IgD-negative memory B cell (primary cell): Measurements from ENCODE around the gene CEP131. TPM values are rescaled to one million over a fixed set of nuclear protein-coding genes. Genes with fewer than 3 reads are reported as not detected.

Source experiments
- H3K27ac Mint-ChIP-seq, 3 donors: one replicate each; pipeline ENCODE4 v1.8.0; 2020 to 2022; ENCODE audit warnings: mild to moderate bottlenecking in 3 of 3, mixed read lengths in 3 of 3, moderate library complexity in 1 of 3
- H3K27me3 Mint-ChIP-seq: one replicate; pipeline ENCODE4 v1.8.0; 2021; ENCODE audit warnings: mixed read lengths
- H3K36me3 Mint-ChIP-seq: one replicate; pipeline ENCODE4 v1.8.0; 2020; ENCODE audit warnings: mild to moderate bottlenecking, mixed read lengths
- H3K4me1 Mint-ChIP-seq, 3 donors: one replicate each; pipeline ENCODE4 v1.8.0; 2020 to 2022; ENCODE audit warnings: mixed read lengths in 3 of 3, mild to moderate bottlenecking in 1 of 3
- H3K4me3 Mint-ChIP-seq, 4 donors: one replicate each; pipeline ENCODE4 v1.8.0; 2020 to 2022; ENCODE audit warnings: mild to moderate bottlenecking in 4 of 4, mixed read lengths in 4 of 4, moderate library complexity in 3 of 4
- H3K9me3 Mint-ChIP-seq, 3 donors: one replicate each; pipeline ENCODE4 v1.8.0; 2020 to 2021; ENCODE audit warnings: mixed read lengths in 3 of 3, mild to moderate bottlenecking in 1 of 3
- polyA plus RNA-seq: library from polyadenylated mRNA; unstranded; fragments of 300-500 nt; fragmentation: Illumina TruSeq; gene quantifications from one replicate; pipeline ENCODE4 v1.2.3, GENCODE V29; 2021

Gene CEP131
- polyA plus RNA-seq, 1 donor from 2014 or later = 10.8 TPM

DNA sequence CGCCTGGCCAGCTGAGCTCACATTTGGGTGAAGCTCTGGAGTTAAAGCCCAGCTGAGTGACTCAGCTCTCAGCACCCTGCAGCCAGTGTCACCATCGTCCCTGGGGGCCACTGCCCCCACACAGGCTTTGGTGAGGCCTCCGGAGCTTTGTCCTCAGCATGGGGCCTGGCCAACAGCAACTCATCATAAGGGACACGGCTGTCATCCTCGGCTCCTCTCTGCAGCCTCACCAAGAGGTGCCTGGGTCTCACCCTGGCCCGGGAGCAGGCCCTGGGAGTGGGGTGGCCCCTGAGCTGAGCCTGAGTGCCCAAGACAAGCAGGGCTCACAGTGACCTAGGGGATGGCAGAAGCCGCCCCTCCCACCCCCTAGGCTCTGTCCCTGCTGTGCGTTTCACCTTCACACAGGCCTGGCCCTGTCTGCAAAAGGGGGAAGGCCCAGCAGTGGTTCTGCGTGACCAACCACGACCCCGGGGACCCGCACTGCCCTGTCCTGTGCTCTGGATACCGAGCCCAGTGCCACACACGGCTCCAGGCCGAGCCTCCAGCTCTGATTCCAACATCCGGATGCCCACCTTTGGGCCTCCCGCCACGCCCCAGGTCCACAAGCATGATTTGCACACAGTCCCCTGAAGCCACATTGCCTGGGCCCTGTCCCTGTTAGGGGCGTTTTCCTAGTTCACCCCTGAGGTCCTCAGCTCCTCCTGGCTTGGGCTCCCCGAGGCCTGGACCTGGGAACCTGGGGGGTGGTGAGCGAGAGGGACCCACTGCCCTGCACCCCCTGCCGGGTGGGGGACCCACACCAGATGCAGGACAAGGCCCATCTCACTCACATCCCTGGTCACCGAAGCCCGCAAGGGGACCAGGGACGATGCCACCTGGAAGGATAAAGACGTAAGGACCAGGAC is 34.9 kb downstream of the CEP131 start:
- H3K4me1 Mint-ChIP-seq = no peaks in the 10 kb centered on the region
- no peak overlapping the region for H3K4me3 Mint-ChIP-seq
- no peaks in the 10 kb centered on the region for H3K36me3 Mint-ChIP-seq
- H3K9me3 Mint-ChIP-seq = no peaks in the 10 kb centered on the region
- H3K27ac Mint-ChIP-seq = no peak overlapping the region
- no peaks in the 10 kb centered on the region for H3K27me3 Mint-ChIP-seq

GRCh38 chr17:81187120-81187519 is 35.6 kb downstream of the CEP131 start:
- no peaks in the 10 kb centered on the region for H3K9me3 Mint-ChIP-seq
- H3K27me3 Mint-ChIP-seq = no peaks in the 10 kb centered on the region
- H3K4me1 Mint-ChIP-seq = no peaks in the 10 kb centered on the region
- no peak overlapping the region for H3K27ac Mint-ChIP-seq
- H3K4me3 Mint-ChIP-seq = no peak overlapping the region
- H3K36me3 Mint-ChIP-seq = no peaks in the 10 kb centered on the region

- no peak overlapping the region for H3K27ac Mint-ChIP-seq
- H3K27me3 Mint-ChIP-seq = no peaks in the 10 kb centered on the region
- H3K4me3 Mint-ChIP-seq = no peak overlapping the region
- no peaks in the 10 kb centered on the region for H3K4me1 Mint-ChIP-seq
- H3K36me3 Mint-ChIP-seq = no peaks in the 10 kb centered on the region
- no peaks in the 10 kb centered on the region for H3K9me3 Mint-ChIP-seq
Measured at GRCh38 chr17:81186203-81186602, 36.6 kb downstream of the CEP131 start.

GRCh38 chr17:81184555-81184954 is 38.2 kb downstream of the CEP131 start:
- no peaks in the 10 kb centered on the region for H3K4me1 Mint-ChIP-seq
- H3K27ac Mint-ChIP-seq = no peak overlapping the region
- no peaks in the 10 kb centered on the region for H3K36me3 Mint-ChIP-seq
- H3K4me3 Mint-ChIP-seq = no peak overlapping the region
- no peaks in the 10 kb centered on the region for H3K9me3 Mint-ChIP-seq
- no peaks in the 10 kb centered on the region for H3K27me3 Mint-ChIP-seq

- no peak overlapping the region for H3K27ac Mint-ChIP-seq
- no peak overlapping the region for H3K4me3 Mint-ChIP-seq
- H3K36me3 Mint-ChIP-seq = no peaks in the 10 kb centered on the region
- H3K27me3 Mint-ChIP-seq = no peaks in the 10 kb centered on the region
- no peaks in the 10 kb centered on the region for H3K4me1 Mint-ChIP-seq
- H3K9me3 Mint-ChIP-seq = no peaks in the 10 kb centered on the region
Measured at GRCh38 chr17:81183807-81184206, 39.0 kb downstream of the CEP131 start.

DNA sequence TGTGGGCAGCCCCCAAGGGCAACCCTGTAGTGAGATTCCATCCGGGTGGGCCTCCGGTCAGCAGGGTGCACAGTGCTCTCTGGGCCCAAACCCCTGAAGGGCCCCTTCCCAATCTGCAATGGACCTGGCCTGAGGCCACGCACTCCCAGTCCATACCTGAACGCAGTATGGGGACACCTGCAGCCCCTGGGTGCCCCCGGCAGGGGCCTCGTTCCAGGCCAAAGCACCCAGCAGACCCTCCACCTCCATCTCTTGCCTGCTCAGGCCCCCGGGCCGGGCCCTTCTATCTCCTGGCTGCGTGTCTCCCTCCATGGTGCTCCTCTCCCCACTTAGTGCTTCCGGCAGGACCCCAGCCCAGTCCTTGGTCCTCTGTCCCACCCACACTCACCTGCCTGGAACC is 39.4 kb downstream of the CEP131 start:
- Mint-ChIP-seq H3K4me1 (no peaks in the 10 kb centered on the region), H3K27ac (peak overlapping the region in 1 of 3 donors; percentile 43), H3K36me3 (no peaks in the 10 kb centered on the region), H3K27me3 (no peaks in the 10 kb centered on the region), H3K9me3 (no peaks in the 10 kb centered on the region), H3K4me3 (no peak overlapping the region)

GRCh38 chr17:81182596-81182995 is 40.2 kb downstream of the CEP131 start:
- H3K4me3 Mint-ChIP-seq = no peak overlapping the region
- no peaks in the 10 kb centered on the region for H3K4me1 Mint-ChIP-seq
- no peaks in the 10 kb centered on the region for H3K9me3 Mint-ChIP-seq
- H3K27me3 Mint-ChIP-seq = no peaks in the 10 kb centered on the region
- no peaks in the 10 kb centered on the region for H3K36me3 Mint-ChIP-seq
- H3K27ac Mint-ChIP-seq = peak overlapping the region in 1 of 3 donors; percentile 43

GRCh38 chr17:81181811-81182185 is 41.0 kb downstream of the CEP131 start:
- H3K27me3 Mint-ChIP-seq = no peaks in the 10 kb centered on the region
- no peaks in the 10 kb centered on the region for H3K36me3 Mint-ChIP-seq
- H3K4me3 Mint-ChIP-seq = no peak overlapping the region
- no peak overlapping the region for H3K27ac Mint-ChIP-seq
- H3K9me3 Mint-ChIP-seq = no peaks in the 10 kb centered on the region
- no peaks in the 10 kb centered on the region for H3K4me1 Mint-ChIP-seq

DNA sequence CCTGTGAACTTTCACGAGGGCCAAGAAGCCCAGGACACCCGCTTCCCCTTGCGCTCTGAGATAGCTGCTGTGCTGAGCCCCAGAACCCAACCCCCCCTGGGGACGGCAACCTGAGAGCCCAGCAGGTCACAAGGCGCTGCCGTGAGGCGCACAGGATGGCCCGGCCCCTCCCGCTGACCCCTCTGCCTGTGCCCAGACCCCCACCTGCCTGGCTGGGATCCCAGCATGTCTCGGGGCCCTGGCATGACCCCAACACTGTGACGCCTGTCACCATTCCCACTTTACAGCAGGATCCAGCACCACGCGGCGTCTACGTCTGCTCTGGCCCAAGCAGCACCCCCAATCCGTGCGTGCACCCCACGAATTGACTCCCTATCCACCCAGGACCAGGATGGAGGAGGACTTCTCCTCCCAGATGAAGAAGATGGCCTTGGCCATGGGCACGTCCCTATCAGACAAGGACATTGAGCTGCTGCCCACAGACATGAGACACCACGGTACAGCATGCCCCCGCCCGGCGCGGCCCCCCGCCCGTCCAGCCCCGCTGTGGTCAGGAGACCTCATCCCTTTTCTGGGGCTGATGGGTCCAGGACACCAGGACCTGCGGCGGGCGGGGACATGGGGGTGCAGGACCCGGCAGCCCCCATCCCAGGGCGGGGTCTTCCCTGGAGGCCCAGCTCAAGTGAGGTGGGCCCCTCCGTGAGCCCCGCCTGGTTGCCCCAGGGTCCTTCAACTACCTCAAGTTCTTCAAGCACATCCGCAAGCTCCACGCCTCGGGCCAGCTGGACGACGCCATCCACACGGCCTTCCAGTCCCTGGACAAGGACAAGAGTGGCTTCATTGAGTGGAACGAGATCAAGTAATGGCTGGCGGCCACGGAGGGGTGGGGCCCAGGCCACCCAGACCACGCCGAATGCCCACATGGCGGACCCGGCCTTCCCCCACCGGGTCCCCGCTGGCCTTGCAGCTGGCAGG is 41.6 kb downstream of the CEP131 start:
- Mint-ChIP-seq H3K27ac (no peak overlapping the region), H3K4me3 (no peak overlapping the region), H3K36me3 (no peaks in the 10 kb centered on the region), H3K9me3 (no peaks in the 10 kb centered on the region), H3K4me1 (no peaks in the 10 kb centered on the region), H3K27me3 (no peaks in the 10 kb centered on the region)

DNA sequence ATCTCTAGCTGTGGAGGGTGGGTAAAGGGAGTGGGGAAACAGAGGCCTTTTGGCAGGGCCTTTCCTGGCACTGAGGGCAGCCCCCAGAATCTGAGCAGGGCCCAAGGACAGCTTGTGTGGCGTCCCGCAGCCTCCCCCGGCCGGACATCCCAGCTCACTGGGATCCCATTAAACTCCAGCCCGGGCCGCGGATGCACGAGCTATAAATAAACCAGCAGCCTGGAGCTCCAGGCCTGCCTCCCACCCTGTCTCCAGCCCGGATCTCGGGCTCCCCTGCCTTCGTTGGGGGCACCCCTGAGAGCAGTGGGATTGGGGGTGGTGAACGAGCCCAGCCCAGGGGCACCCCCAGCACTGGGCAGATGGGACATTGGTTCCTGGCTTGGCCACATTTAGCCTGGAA is 42.9 kb downstream of the CEP131 start:
- Mint-ChIP-seq H3K27me3 (no peaks in the 10 kb centered on the region), H3K4me1 (no peaks in the 10 kb centered on the region), H3K9me3 (peaks cover 0 to 8% (median 4%) of the 10 kb centered on the region in 3 donors), H3K27ac (no peak overlapping the region), H3K4me3 (no peak overlapping the region), H3K36me3 (no peaks in the 10 kb centered on the region)

GRCh38 chr17:81179220-81179619 is 43.5 kb downstream of the CEP131 start:
- H3K4me1 Mint-ChIP-seq = no peaks in the 10 kb centered on the region

GRCh38 chr17:81178136-81179091 is 44.4 kb downstream of the CEP131 start:
- Mint-ChIP-seq H3K4me1 (no peaks in the 10 kb centered on the region), H3K9me3 (peaks cover 0 to 9% (median 4%) of the 10 kb centered on the region in 3 donors), H3K27me3 (no peaks in the 10 kb centered on the region), H3K27ac (no peak overlapping the region), H3K4me3 (no peak overlapping the region), H3K36me3 (no peaks in the 10 kb centered on the region)

More at GRCh38 chr17:81179220-81179619, 43.5 kb downstream of the CEP131 start:
- H3K27me3 Mint-ChIP-seq = no peaks in the 10 kb centered on the region
- peaks cover 0 to 9% (median 4%) of the 10 kb centered on the region in 3 donors for H3K9me3 Mint-ChIP-seq
- H3K4me3 Mint-ChIP-seq = no peak overlapping the region
- H3K36me3 Mint-ChIP-seq = no peaks in the 10 kb centered on the region
- no peak overlapping the region for H3K27ac Mint-ChIP-seq

DNA sequence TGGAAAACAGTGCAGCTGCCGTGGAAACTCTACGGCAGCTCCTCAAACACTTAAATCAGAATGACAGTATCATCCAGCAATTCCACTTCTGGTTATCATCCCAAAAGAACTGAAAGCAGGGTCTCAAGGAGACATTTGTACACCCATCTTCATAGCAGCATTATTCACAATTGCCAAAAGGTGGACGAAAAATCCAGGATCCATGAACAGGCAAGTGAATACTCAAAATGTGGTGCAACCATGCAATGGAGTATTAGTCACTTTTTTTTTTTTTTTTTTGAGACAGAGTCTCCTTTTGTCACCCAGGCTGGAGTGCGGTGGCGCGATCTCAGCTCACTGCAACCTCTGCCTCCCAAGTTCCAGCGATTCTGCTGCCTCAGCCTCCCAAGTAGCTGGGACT is 46.1 kb downstream of the CEP131 start:
- H3K36me3 Mint-ChIP-seq = no peaks in the 10 kb centered on the region
- H3K4me1 Mint-ChIP-seq = no peaks in the 10 kb centered on the region
- H3K27ac Mint-ChIP-seq = no peak overlapping the region
- H3K27me3 Mint-ChIP-seq = peaks cover 1% of the 10 kb centered on the region
- H3K9me3 Mint-ChIP-seq = peaks cover 0 to 9% (median 4%) of the 10 kb centered on the region in 3 donors
- no peak overlapping the region for H3K4me3 Mint-ChIP-seq

- Mint-ChIP-seq H3K36me3 (no peaks in the 10 kb centered on the region), H3K4me1 (no peaks in the 10 kb centered on the region), H3K27ac (no peak overlapping the region), H3K4me3 (no peak overlapping the region), H3K9me3 (peaks cover 0 to 9% (median 4%) of the 10 kb centered on the region in 3 donors), H3K27me3 (peaks cover 1% of the 10 kb centered on the region)
Measured at GRCh38 chr17:81173762-81174155, 49.0 kb downstream of the CEP131 start.
